HG03457 (cell line): ENCODE data around the gene LILRA1.
A peak's percentile ranks its signal among the peaks of the same experiment; 100 is the strongest.
"Not testable (repeated sequence)": the region's sequence is repeated elsewhere in the genome, so short reads cannot be mapped to it uniquely, and the experiment has no call there.

ENCODE experiments used
- ATAC-seq: cut with Tn5 transposase; IDR thresholded peaks from one replicate; pipeline ENCODE4 v1.9.1; 2021; ENCODE audit warnings: moderate number of reproducible peaks; ENCODE audit not compliant: unreplicated experiment

The LILRA1 gene

DNA sequence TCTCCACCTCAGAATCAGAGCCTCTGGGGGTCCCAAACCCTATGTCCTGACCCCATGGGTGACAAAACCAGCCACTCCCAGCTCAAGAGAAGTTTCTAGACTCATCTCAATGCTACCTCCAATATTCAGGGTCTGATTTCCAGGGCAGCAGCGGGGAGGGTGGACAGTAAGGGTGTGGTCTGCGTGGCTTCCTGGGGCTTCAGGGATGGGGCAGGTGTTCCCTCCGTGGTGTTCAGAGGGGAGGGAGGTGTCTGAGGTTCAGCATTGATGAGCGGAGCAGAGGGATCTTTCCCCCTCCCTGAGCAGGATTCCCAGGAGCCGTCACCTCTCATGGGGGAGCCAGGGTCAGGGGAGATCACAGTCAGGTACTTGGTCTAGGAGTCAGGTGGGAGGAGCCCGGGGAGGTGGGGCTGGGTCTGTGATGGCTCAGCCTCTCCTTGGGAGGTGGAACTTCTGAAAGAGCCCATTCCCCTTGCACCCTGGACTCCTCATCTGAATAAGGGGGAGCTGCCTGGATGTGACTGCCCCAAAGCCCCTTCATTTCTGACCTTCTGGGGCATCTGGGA is 16.9 kb upstream of the LILRA1 start:
- no peak for ATAC-seq

DNA sequence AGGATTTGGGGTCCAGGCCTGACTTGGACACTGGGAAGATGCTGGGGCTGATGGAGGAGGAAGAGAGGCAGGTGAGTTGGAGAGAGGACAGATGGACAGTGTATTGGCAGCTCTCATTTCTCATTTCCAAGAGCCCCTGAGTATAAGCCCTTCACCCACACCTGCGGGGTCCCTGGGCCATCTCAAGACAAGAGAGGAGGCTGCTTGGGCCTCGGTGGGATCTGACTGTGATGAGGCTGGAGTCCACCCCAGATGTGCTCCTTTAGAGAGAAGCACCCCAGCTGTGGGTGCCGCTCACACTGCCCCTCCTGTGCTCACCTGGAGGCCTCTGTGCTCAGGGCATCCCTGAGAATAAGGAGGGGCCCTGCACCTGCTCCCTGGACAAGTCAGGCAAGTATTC is 16.1 kb upstream of the LILRA1 start:
- ATAC-seq = no peak

DNA sequence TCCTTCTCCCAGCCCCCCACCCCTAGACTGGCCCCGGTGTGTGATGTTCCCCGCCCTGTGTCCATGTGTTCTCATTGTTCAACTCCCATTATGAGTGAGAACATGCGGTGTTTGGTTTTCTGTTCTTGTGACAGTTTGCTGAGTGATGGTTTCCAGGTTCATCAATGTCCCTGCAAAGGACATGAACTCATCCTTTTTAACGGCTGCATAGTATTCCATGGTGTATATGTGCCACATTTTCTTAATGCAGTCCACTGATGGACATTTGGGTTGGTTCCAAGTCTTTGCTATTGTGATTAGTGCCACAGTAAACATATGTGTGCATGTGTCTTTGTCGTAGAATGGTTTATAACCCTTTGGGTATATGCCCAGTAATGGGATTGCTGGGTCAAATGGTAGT is 15.2 kb upstream of the LILRA1 start:
- ATAC-seq = not testable (repeated sequence)

GRCh38 chr19:54586397-54586796 is 7.0 kb upstream of the LILRA1 start:
- no peak for ATAC-seq

DNA sequence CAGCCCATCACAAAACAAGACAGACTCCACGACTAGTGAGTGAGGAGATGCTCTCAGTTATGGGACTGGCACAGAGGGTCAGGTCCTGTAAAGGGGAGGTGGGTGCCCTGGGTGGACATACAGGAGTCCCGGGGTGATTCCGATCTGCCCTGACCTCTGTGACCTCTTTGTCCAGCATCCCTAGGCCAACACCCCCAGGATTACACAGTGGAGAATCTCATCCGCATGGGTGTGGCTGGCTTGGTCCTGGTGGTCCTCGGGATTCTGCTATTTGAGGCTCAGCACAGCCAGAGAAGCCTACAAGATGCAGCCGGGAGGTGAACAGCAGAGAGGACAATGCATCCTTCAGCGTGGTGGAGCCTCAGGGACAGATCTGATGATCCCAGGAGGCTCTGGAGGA is 6.4 kb upstream of the LILRA1 start:
- ATAC-seq = no peak

DNA sequence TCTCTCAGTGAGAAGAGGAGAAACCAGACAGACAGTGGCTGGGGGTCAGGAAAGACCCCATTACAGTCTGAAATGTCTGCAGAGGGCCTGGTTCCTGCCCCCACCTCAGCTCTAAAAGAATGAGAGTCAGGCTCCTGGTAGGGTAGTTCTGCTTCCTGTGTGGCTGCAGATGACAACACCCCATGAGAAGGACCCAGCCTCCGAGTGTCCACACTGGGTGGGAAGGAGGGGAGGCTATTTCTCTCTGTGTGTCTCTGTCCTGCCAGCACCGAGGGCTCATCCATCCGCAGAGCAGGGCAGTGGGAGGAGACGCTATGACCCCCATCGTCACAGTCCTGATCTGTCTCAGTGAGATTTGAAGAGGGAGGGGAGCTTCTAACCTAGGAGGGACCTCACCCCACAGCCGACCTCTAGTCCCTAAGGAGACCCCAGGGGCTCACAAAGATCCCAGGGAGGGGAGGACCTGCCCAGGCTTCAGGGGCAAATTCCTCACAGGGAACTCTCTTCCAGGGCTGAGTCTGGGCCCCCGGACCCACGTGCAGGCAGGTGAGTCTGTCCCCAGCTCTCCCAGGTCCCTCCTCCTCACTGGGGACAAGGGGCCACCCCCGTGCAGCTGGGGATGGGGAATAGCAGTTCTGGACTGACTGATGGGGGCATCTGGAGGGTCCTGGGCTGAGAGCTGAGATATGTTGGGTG is 647 bp downstream of the LILRA1 start:
- not testable (repeated sequence) for ATAC-seq

DNA sequence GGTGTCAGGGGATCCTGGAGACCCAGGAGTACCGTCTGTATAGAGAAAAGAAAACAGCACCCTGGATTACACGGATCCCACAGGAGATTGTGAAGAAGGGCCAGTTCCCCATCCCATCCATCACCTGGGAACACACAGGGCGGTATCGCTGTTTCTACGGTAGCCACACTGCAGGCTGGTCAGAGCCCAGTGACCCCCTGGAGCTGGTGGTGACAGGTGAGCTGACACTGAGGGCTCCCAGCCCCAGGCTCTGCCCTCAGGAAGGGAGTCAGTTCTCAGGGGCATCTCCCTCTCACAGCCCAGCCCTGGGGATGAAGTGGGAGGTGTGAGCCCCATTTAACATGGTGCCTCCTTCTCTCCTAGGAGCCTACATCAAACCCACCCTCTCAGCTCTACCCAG is 1.3 kb downstream of the LILRA1 start:
- no peak for ATAC-seq

DNA sequence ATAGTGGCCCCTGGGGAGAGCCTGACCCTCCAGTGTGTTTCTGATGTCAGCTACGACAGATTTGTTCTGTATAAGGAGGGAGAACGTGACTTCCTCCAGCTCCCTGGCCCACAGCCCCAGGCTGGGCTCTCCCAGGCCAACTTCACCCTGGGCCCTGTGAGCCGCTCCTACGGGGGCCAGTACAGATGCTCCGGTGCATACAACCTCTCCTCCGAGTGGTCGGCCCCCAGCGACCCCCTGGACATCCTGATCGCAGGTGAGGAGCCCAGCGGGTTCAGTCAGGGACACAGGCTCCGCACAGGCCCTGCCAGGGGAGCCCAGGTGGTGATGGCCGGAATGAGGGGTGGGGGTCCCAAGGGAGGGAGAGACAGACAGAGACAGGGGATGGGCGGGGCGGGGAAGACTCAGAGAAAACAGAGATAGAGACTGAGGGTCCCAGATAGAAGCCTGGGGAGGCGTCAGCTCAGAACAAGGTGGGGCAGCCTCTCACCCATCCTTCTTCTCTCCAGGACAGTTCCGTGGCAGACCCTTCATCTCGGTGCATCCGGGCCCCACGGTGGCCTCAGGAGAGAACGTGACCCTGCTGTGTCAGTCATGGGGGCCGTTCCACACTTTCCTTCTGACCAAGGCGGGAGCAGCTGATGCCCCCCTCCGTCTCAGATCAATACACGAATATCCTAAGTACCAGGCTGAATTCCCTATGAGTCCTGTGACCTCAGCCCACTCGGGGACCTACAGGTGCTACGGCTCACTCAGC is 2.4 kb downstream of the LILRA1 start:
- ATAC-seq = not testable (repeated sequence)

DNA sequence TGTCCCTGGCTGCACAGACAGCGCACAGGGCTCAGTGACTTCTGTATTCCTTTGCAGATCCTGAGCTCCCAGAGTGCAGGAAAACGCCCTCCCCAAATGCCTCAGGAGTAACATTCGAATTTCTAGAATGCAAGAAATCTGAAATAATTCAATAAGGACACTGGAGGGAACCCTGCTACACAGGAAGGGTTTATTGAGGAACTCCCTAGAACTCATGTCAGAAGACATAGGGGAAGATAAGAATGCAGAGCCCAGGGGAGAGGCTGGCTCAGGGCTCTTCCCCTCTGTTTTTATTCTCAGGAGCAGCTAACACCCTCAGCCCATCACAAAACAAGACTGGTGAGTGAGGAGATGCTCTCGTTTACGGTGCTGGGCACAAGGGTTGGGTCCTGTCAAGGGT is 6.8 kb downstream of the LILRA1 start:
- ATAC-seq = no peak

DNA sequence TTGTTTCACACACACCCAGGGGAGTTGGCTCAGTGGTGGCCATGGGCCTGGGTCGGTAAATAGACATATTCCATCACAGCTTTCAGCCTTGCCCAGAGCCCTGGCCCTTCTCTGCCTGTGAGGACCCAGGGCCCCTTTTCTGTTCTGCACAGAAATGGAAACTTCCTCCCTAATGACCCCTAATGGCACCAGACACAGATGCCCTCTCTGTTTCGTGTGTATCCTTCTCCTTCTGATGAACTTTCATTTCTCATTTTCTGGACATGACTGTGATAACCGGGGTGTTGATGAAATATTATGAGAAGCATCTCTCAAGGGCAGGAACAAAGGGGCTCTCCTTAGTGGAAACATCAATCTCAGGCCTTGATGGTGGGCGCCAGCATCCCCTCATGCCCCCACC is 12.8 kb downstream of the LILRA1 start:
- no peak for ATAC-seq

GRCh38 chr19:54606891-54607784 is 13.7 kb downstream of the LILRA1 start:
- ATAC-seq = no peak

GRCh38 chr19:54607785-54608150 is 14.3 kb downstream of the LILRA1 start:
- no peak for ATAC-seq

DNA sequence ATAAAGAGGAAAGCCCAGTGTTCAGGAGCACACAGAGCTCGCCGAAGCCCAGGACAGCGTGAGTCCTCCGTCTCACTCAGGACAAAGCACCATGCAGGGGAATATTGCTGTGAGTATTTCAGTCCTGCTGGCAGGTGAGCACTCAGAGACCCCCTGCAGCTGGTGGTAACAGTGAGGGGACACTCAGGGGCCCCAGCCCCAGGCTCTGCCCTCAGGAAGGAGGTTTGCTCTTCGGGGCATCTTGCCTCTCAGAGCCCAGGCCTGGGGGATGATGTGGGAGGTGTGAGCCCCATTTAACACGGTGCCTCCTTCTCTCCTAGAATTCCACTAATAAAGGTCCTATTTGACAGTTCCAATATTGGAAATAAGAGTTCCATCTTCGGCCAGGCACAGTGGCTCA is 14.8 kb downstream of the LILRA1 start:
- no peak for ATAC-seq

GRCh38 chr19:54608792-54609191 is 15.4 kb downstream of the LILRA1 start:
- no peak for ATAC-seq

DNA sequence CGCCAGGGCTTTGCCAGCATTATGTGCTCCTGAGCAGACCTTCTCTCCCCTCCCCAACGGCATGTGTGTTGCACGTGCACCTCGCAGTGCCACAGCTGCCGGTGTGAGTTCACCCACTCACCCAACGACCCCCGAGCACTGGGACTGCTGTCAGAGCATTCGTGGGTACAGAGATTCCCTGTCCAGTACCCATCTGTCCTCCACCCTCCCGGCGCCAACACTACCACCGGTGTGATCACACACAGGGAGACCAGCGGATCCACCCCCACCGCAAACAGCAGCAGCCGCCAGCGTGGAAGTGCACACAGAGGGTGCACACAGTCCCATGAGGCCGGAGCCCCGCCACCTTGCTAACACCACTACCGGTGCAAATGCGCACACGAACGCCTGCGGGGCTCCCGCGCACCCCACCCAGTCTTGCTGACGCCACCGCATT is 15.9 kb downstream of the LILRA1 start:
- no peak for ATAC-seq

DNA sequence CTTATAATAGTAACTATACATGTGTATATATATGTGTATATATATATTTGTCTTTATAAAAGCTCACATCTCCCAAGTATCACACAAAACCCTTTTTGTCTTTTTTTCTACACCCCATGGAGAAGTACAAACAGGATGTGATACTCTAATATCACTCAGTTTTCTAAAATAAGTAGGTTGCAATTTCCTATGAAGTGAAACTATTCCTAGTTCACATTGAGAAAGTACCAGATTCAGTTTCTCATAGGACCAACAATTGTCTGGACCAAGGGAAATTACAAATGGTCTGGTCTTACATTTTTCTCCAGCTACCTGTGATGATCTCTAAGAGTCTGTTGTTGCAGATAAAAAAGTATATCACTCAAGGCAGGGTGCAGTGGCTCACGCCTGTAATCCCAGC is 19.0 kb downstream of the LILRA1 start:
- no peak for ATAC-seq

- no peak for ATAC-seq
These were observed 21.3 kb downstream of the LILRA1 start for GRCh38 chr19:54614726-54615125.

DNA sequence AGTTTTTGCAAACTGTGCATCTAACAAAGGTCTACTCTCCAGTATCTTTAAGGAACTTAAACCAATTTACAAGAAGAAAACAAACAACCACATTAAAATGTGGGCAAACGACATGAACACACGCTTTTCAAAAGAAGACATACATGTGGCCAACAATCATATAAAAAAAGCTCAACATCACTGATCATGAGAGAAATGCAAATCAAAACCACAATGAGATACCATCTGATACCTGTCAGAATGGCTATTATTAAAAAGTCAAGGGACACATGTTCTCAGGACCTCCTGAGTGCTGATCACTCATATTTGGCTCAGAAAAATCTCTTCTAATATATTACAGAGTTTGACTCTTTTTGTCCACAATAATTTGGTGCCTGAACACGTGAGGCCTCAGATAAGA is 22.6 kb downstream of the LILRA1 start:
- no peak for ATAC-seq

GRCh38 chr19:54616821-54617560 is 23.6 kb downstream of the LILRA1 start:
- ATAC-seq = peak; percentile 57

- no peak for ATAC-seq
These were observed 27.0 kb downstream of the LILRA1 start for GRCh38 chr19:54620464-54620863.

GRCh38 chr19:54622431-54622830 is 29.0 kb downstream of the LILRA1 start:
- ATAC-seq = no peak
